HG02884 (cell line): Measurements from ENCODE around the gene RAB40A.

Experiments
- ATAC-seq: cut with Tn5 transposase; IDR thresholded peaks from one replicate; pipeline ENCODE4 v1.9.1; 2021; ENCODE audit warnings: mild to moderate bottlenecking, moderate library complexity; ENCODE audit not compliant: unreplicated experiment

RAB40A gene

GRCh38 chrX:103519389-103519788, at the start of gene RAB40A:
TSS of gene RAB40A (minus strand) at chrX:103519489. CDS start at chrX:103500756, 18,733 bp downstream.
- no peak for ATAC-seq

- no peak for ATAC-seq
Measured at GRCh38 chrX:103565752-103566151, 46.5 kb upstream of the RAB40A start.

GRCh38 chrX:103565197-103565596, 45.9 kb upstream of the RAB40A start:
- ATAC-seq, result no peak

GRCh38 chrX:103562801-103563200, 43.5 kb upstream of the RAB40A start:
- ATAC-seq, result no peak

- no peak for ATAC-seq
Measured at GRCh38 chrX:103560256-103560655, 41.0 kb upstream of the RAB40A start.

GRCh38 chrX:103556963-103557612, 37.8 kb upstream of the RAB40A start:
- ATAC-seq, result no peak

- ATAC-seq, result peak; percentile 99
Measured at GRCh38 chrX:103554687-103555424, 35.6 kb upstream of the RAB40A start.

- no peak for ATAC-seq
Measured at GRCh38 chrX:103552236-103552635, 32.9 kb upstream of the RAB40A start.

- ATAC-seq, result no peak
Measured at GRCh38 chrX:103550415-103551051, 31.2 kb upstream of the RAB40A start.

- ATAC-seq, result no peak
Measured at GRCh38 chrX:103549916-103550315, 30.6 kb upstream of the RAB40A start.

GRCh38 chrX:103540145-103540544, 20.9 kb upstream of the RAB40A start:
- no peak for ATAC-seq

- no peak for ATAC-seq
Measured at GRCh38 chrX:103539695-103540094, 20.4 kb upstream of the RAB40A start.

- no peak for ATAC-seq
Measured at GRCh38 chrX:103538728-103539127, 19.4 kb upstream of the RAB40A start.

- ATAC-seq, result no peak
Measured at GRCh38 chrX:103537871-103538387, 18.6 kb upstream of the RAB40A start.

- ATAC-seq, result no peak
Measured at GRCh38 chrX:103536732-103537131, 17.4 kb upstream of the RAB40A start.

- no peak for ATAC-seq
Measured at GRCh38 chrX:103536071-103536470, 16.8 kb upstream of the RAB40A start.

GRCh38 chrX:103535206-103535605, 15.9 kb upstream of the RAB40A start:
- ATAC-seq, result no peak

- ATAC-seq, result peak; percentile 63
Measured at GRCh38 chrX:103533511-103534216, 14.4 kb upstream of the RAB40A start.

- no peak for ATAC-seq
Measured at GRCh38 chrX:103531002-103531401, 11.7 kb upstream of the RAB40A start.

GRCh38 chrX:103530545-103530944, 11.3 kb upstream of the RAB40A start:
- ATAC-seq, result no peak

GRCh38 chrX:103529550-103529949, 10.3 kb upstream of the RAB40A start:
- ATAC-seq, result no peak
